HEK293 (cell line): ENCODE data around the gene SLC9A9.

ENCODE experiments used
- CTCF ChIA-PET: fragments of 350-600 bp; formaldehyde crosslinking; extraction: SDS; loops from one replicate; lab custom pipeline; 2021; ENCODE audit warnings: antibody characterized with exemption; lab: Yijun Ruan, JAX
- POLR2A ChIA-PET: fragments of 300-600 bp; formaldehyde crosslinking; extraction: SDS; loops from one replicate; lab custom pipeline; 2020; ENCODE audit warnings: antibody characterized with exemption, inconsistent platforms; lab: Yijun Ruan, JAX
- H3K27ac ChIP-seq: fragments of 200-500 bp; sonication (Bioruptor generic); 2 replicates; pipeline ENCODE4 v1.5.1; 2014; ENCODE audit warnings: low read depth, low read length, control low read depth, inconsistent platforms; ENCODE audit errors: extremely low read depth
- H3K36me3 ChIP-seq, 2 experiments: fragments of 200-500 bp in 1 of 2; sonication (Bioruptor generic) in 1 of 2; 1 replicate in 1 of 2; 2 replicates in 1 of 2; pipeline ENCODE4 v1.5.1; 2014 to 2017; ENCODE audit warnings: inconsistent platforms in 2 of 2, low read length in 2 of 2; ENCODE audit not compliant: control insufficient read depth in 2 of 2, insufficient read depth in 1 of 2
- H3K4me1 ChIP-seq: fragments of 200-500 bp; sonication (Bioruptor generic); 2 replicates; pipeline ENCODE4 v1.5.1; 2014; ENCODE audit warnings: mild to moderate bottlenecking, low read length, inconsistent platforms; ENCODE audit not compliant: control insufficient read depth, insufficient read depth
- H3K4me3 ChIP-seq: 2 replicates; pipeline ENCODE4 v1.5.1; 2011; ENCODE audit warnings: low read depth, mild to moderate bottlenecking, control low read depth, low read length, moderate library complexity
- H3K9me3 ChIP-seq: fragments of 200-500 bp; sonication (Bioruptor generic); 2 replicates; pipeline ENCODE4 v1.5.1; 2014; ENCODE audit warnings: low read depth, low read length, inconsistent platforms; ENCODE audit not compliant: control insufficient read depth, insufficient read depth
- FEZF1 ChIP-seq: fragments of 450-650 bp; formaldehyde crosslinking; IDR thresholded peaks from 2 replicates; pipeline ENCODE4 v1.5.1; 2016; ENCODE audit warnings: missing biosample characterization, missing genetic modification characterization
- KLF9 ChIP-seq: fragments of 450-650 bp; formaldehyde crosslinking; IDR thresholded peaks from 2 replicates; pipeline ENCODE4 v1.5.1; 2016; ENCODE audit warnings: missing biosample characterization, missing genetic modification characterization, low read depth
- RBAK ChIP-seq: fragments of 450-650 bp; formaldehyde crosslinking; IDR thresholded peaks from 2 replicates; pipeline ENCODE4 v1.5.1; 2016; ENCODE audit warnings: missing biosample characterization, missing genetic modification characterization
- REPIN1 ChIP-seq: fragments of 450-650 bp; formaldehyde crosslinking; IDR thresholded peaks from 2 replicates; pipeline ENCODE4 v1.5.1; 2017; ENCODE audit warnings: missing biosample characterization, missing genetic modification characterization, low read depth
- ZBTB21 ChIP-seq: fragments of 450-650 bp; formaldehyde crosslinking; IDR thresholded peaks from 2 replicates; pipeline ENCODE4 v1.5.1; 2017; ENCODE audit warnings: missing biosample characterization, missing genetic modification characterization
- ZNF214 ChIP-seq: fragments of 450-650 bp; formaldehyde crosslinking; IDR thresholded peaks from 2 replicates; pipeline ENCODE4 v1.5.1; 2017; ENCODE audit warnings: missing biosample characterization, mild to moderate bottlenecking, missing genetic modification characterization, borderline replicate concordance
- ZNF416 ChIP-seq: fragments of 450-650 bp; formaldehyde crosslinking; IDR thresholded peaks from 2 replicates; pipeline ENCODE4 v1.5.1; 2016; ENCODE audit warnings: missing biosample characterization, missing genetic modification characterization
- ZNF558 ChIP-seq: fragments of 450-650 bp; formaldehyde crosslinking; IDR thresholded peaks from 2 replicates; pipeline ENCODE4 v1.5.1; 2016; ENCODE audit warnings: missing biosample characterization, missing genetic modification characterization
- ZNF677 ChIP-seq: fragments of 450-650 bp; IDR thresholded peaks from 2 replicates; pipeline ENCODE4 v1.5.0; 2018; ENCODE audit warnings: missing biosample characterization, mild to moderate bottlenecking, missing genetic modification characterization, moderate library complexity
- ZNF777 ChIP-seq: fragments of 450-650 bp; formaldehyde crosslinking; IDR thresholded peaks from 2 replicates; pipeline ENCODE4 v1.5.1; 2017; ENCODE audit warnings: missing biosample characterization, missing genetic modification characterization, borderline replicate concordance
- ZXDB ChIP-seq: fragments of 450-650 bp; formaldehyde crosslinking; IDR thresholded peaks from 2 replicates; pipeline ENCODE4 v1.5.1; 2016; ENCODE audit warnings: missing biosample characterization, missing genetic modification characterization
- TF ChIP-seq, protein P1 (sequence below): fragments of 450-650 bp; formaldehyde crosslinking; IDR thresholded peaks from 2 replicates; pipeline ENCODE4 v1.5.1; 2016; ENCODE audit warnings: missing biosample characterization, missing genetic modification characterization
- TF ChIP-seq, protein P2 (sequence below): fragments of 450-650 bp; formaldehyde crosslinking; IDR thresholded peaks from 2 replicates; pipeline ENCODE4 v1.5.1; 2016; ENCODE audit warnings: missing biosample characterization, missing genetic modification characterization, low read depth
- TF ChIP-seq, protein P3 (sequence below): fragments of 450-650 bp; formaldehyde crosslinking; IDR thresholded peaks from 2 replicates; pipeline ENCODE4 v1.5.1; 2016; ENCODE audit warnings: missing biosample characterization, missing genetic modification characterization
- TF ChIP-seq, protein P4 (sequence below): fragments of 450-650 bp; formaldehyde crosslinking; IDR thresholded peaks from 2 replicates; pipeline ENCODE4 v1.5.1; 2016; ENCODE audit warnings: missing biosample characterization, missing genetic modification characterization
- TF ChIP-seq, protein P5 (sequence below): fragments of 450-650 bp; formaldehyde crosslinking; IDR thresholded peaks from 2 replicates; pipeline ENCODE4 v1.5.1; 2016; ENCODE audit warnings: missing biosample characterization, missing genetic modification characterization
- TF ChIP-seq, protein P6 (sequence below): fragments of 450-650 bp; formaldehyde crosslinking; IDR thresholded peaks from 2 replicates; pipeline ENCODE4 v1.5.1; 2016; ENCODE audit warnings: missing biosample characterization, missing genetic modification characterization
- TF ChIP-seq, protein P7 (sequence below): fragments of 450-650 bp; formaldehyde crosslinking; IDR thresholded peaks from 2 replicates; pipeline ENCODE4 v1.5.1; 2016; ENCODE audit warnings: missing biosample characterization, missing genetic modification characterization

The SLC9A9 gene

DNA sequence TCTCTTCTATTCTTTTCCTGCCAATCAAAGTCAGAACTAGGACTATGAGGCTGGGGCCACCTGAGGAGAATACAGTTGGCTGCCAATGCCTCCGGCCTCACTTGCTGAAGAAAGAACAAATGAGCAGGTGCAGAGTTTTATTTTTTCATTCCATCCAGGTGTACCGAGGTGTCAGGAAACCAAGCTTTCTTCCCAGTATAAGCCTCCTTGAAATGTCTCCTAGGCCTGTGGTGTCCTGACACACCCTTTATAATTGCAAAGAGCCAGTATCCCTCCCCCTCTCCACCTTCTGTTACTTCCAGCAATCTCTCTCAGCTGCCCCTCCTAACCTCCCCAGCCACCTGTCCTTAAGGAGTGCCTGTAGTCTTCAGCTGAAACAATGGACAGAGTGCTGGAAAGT, 127.9 kb downstream of the SLC9A9 start (continued):
- TF ChIP-seq ZNF214, result no peak

DNA sequence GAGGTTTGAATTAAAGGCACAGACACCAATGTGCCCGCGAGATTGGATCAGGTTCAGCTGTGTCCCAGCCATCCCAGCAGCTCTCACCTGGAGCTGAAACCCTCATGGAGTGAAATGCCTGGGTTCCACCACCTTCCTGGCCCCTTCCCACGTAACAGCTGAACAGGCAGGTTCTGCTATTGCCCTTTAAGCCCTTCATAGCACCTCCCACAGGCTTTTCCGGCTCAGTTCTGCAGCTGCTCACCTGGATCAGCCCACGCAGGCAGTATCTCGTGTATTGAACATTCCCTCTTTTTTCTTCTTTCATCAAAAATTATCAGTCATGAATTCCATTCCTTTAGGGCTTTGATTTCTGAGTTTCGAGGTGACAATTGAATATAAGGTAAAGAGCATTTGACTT, 129.8 kb downstream of the SLC9A9 start:
- Histone ChIP-seq H3K36me3 (no peaks in the 10 kb centered on the region), H3K27ac (no peak overlapping the region), H3K4me1 (no peaks in the 10 kb centered on the region), H3K4me3 (no peak overlapping the region), H3K9me3 (no peaks in the 10 kb centered on the region)
- no peak for TF ChIP-seq RBAK (tag by site-specific recombination)
- no peak for TF ChIP-seq KLF9 (tag by site-specific recombination)
- no peak for TF ChIP-seq ZXDB
- TF ChIP-seq REPIN1, result no peak
- TF ChIP-seq ZBTB21 (tag by site-specific recombination), result no peak
- no peak for TF ChIP-seq ZNF777 (tag by site-specific recombination)
- TF ChIP-seq, protein P1, sequence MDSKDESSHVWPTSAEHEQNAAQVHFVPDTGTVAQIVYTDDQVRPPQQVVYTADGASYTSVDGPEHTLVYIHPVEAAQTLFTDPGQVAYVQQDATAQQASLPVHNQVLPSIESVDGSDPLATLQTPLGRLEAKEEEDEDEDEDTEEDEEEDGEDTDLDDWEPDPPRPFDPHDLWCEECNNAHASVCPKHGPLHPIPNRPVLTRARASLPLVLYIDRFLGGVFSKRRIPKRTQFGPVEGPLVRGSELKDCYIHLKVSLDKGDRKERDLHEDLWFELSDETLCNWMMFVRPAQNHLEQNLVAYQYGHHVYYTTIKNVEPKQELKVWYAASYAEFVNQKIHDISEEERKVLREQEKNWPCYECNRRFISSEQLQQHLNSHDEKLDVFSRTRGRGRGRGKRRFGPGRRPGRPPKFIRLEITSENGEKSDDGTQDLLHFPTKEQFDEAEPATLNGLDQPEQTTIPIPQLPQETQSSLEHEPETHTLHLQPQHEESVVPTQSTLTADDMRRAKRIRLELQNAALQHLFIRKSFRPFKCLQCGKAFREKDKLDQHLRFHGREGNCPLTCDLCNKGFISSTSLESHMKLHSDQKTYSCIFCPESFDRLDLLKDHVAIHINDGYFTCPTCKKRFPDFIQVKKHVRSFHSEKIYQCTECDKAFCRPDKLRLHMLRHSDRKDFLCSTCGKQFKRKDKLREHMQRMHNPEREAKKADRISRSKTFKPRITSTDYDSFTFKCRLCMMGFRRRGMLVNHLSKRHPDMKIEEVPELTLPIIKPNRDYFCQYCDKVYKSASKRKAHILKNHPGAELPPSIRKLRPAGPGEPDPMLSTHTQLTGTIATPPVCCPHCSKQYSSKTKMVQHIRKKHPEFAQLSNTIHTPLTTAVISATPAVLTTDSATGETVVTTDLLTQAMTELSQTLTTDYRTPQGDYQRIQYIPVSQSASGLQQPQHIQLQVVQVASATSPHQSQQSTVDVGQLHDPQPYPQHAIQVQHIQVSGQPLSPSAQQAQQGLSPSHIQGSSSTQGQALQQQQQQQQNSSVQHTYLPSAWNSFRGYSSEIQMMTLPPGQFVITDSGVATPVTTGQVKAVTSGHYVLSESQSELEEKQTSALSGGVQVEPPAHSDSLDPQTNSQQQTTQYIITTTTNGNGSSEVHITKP (tag by site-specific recombination), result no peak
- TF ChIP-seq ZNF416 (tag by site-specific recombination), result no peak
- TF ChIP-seq, protein P2, sequence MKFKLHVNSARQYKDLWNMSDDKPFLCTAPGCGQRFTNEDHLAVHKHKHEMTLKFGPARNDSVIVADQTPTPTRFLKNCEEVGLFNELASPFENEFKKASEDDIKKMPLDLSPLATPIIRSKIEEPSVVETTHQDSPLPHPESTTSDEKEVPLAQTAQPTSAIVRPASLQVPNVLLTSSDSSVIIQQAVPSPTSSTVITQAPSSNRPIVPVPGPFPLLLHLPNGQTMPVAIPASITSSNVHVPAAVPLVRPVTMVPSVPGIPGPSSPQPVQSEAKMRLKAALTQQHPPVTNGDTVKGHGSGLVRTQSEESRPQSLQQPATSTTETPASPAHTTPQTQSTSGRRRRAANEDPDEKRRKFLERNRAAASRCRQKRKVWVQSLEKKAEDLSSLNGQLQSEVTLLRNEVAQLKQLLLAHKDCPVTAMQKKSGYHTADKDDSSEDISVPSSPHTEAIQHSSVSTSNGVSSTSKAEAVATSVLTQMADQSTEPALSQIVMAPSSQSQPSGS (tag by site-specific recombination), result no peak
- TF ChIP-seq ZNF558 (tag by site-specific recombination), result no peak
- TF ChIP-seq, protein P3, sequence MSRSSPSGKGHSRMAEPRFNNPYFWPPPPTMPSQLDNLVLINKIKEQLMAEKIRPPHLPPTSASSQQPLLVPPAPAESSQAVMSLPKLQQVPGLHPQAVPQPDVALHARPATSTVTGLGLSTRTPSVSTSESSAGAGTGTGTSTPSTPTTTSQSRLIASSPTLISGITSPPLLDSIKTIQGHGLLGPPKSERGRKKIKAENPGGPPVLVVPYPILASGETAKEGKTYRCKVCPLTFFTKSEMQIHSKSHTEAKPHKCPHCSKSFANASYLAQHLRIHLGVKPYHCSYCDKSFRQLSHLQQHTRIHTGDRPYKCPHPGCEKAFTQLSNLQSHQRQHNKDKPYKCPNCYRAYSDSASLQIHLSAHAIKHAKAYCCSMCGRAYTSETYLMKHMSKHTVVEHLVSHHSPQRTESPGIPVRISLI, result no peak
- TF ChIP-seq FEZF1 (tag by site-specific recombination), result no peak
- TF ChIP-seq, protein P4, sequence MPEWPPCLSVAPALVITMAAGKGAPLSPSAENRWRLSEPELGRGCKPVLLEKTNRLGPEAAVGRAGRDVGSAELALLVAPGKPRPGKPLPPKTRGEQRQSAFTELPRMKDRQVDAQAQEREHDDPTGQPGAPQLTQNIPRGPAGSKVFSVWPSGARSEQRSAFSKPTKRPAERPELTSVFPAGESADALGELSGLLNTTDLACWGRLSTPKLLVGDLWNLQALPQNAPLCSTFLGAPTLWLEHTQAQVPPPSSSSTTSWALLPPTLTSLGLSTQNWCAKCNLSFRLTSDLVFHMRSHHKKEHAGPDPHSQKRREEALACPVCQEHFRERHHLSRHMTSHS (tag by site-specific recombination), result no peak
- ChIA-PET POLR2A (no interaction called here), CTCF (interaction anchor here (0.6 kb wide), 2 partner anchors 469 to 856 kb away, joined by 3 read pairs; no protein-coding TSS in a partner anchor)

DNA sequence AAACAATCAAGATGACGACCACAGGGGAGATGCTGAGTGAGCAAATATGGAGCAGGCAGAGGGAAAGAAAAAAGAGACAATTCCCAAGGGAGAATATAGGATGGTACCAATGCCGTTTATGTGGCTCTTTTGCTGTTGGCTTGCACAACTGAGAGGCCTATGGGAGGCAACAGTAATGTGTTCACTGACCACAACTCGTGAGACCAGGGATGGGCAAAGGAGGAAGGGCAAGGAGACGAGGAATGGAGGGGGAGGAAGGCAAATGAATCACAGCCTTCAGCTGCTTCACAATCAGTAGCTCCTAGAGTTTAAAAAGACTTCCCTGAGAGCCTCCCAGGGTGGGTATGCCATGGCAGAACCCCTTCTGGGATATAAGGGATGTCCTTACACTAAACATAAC, 131.5 kb downstream of the SLC9A9 start:
- Histone ChIP-seq H3K4me1 (no peaks in the 10 kb centered on the region), H3K27ac (no peak overlapping the region), H3K9me3 (no peaks in the 10 kb centered on the region), H3K4me3 (no peak overlapping the region)
- ChIA-PET POLR2A (no interaction called here), CTCF (no interaction called here)
- no peak for TF ChIP-seq ZNF677 (tag by site-specific recombination)
- TF ChIP-seq, protein P5, sequence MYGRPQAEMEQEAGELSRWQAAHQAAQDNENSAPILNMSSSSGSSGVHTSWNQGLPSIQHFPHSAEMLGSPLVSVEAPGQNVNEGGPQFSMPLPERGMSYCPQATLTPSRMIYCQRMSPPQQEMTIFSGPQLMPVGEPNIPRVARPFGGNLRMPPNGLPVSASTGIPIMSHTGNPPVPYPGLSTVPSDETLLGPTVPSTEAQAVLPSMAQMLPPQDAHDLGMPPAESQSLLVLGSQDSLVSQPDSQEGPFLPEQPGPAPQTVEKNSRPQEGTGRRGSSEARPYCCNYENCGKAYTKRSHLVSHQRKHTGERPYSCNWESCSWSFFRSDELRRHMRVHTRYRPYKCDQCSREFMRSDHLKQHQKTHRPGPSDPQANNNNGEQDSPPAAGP, result no peak
- TF ChIP-seq, protein P6, sequence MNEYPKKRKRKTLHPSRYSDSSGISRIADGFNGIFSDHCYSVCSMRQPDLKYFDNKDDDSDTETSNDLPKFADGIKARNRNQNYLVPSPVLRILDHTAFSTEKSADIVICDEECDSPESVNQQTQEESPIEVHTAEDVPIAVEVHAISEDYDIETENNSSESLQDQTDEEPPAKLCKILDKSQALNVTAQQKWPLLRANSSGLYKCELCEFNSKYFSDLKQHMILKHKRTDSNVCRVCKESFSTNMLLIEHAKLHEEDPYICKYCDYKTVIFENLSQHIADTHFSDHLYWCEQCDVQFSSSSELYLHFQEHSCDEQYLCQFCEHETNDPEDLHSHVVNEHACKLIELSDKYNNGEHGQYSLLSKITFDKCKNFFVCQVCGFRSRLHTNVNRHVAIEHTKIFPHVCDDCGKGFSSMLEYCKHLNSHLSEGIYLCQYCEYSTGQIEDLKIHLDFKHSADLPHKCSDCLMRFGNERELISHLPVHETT (tag by site-specific recombination), result no peak
- TF ChIP-seq, protein P7, sequence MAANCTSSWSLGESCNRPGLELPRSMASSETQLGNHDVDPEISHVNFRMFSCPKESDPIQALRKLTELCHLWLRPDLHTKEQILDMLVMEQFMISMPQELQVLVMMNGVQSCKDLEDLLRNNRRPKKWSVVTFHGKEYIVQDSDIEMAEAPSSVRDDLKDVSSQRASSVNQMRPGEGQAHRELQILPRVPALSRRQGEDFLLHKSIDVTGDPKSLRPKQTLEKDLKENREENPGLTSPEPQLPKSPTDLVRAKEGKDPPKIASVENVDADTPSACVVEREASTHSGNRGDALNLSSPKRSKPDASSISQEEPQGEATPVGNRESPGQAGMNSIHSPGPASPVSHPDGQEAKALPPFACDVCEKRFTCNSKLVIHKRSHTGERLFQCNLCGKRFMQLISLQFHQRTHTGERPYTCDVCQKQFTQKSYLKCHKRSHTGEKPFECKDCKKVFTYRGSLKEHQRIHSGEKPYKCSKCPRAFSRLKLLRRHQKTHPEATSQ (tag by site-specific recombination), result no peak
- TF ChIP-seq, all 188 proteins: peak for 0
- H3K36me3 ChIP-seq, result no peaks in the 10 kb centered on the region
